ENCODE data around the gene PIERCE2.
"Not testable (repeated sequence)": the region's sequence is repeated elsewhere in the genome, so short reads cannot be mapped to it uniquely, and the experiment has no call there.

GRCh38 chr15:55446379-55447029, 38.2 kb downstream of the PIERCE2 start:
- TF ChIP-seq CTCF (conservative IDR thresholded peaks at IDR 0.05; ENCODE audit: low read depth, low read length); NFE2L2 (IDR thresholded peaks at IDR 0.05; ENCODE audit: low read depth, low read length); CEBPB (IDR thresholded peaks at IDR 0.05; ENCODE audit: low read depth, low read length); POLR2A (IDR thresholded peaks at IDR 0.05; ENCODE audit: low read depth, low read length); RAD21 (IDR thresholded peaks at IDR 0.05; ENCODE audit: low read length); RFX5 (IDR thresholded peaks at IDR 0.05; ENCODE audit: low read depth, low read length); FOS (IDR thresholded peaks at IDR 0.05; ENCODE audit: low read depth, low read length); CHD1 (IDR thresholded peaks at IDR 0.05; ENCODE audit: low read depth, low read length); RCOR1 (IDR thresholded peaks at IDR 0.05; ENCODE audit: insufficient replicate concordance, low read length); MAZ (IDR thresholded peaks at IDR 0.05; ENCODE audit: borderline replicate concordance, low read depth, low read length): not testable (repeated sequence)
